Esophagus squamous epithelium (tissue), 5 donors: Measurements from ENCODE around the gene NAB1. TPM values are rescaled to one million over a fixed set of nuclear protein-coding genes. Genes with fewer than 3 reads are reported as not detected.

Source experiments
- DNase-seq: peaks from one replicate; lab custom pipeline; 2025; lab: John Stamatoyannopoulos, UW
- H3K27ac ChIP-seq, 4 donors: fragments of 200-600 bp; sonication (generic); one replicate each; pipeline ENCODE4 v1.5.1; 2016 to 2019; ENCODE audit warnings: mild to moderate bottlenecking in 1 of 4
- H3K27me3 ChIP-seq, 4 donors: fragments of 200-600 bp; sonication (generic); 1 replicate in 3 of 4; 2 replicates in 1 of 4; pipeline versions ENCODE4 v1.5.1 to v1.6.0; 2017 to 2021; ENCODE audit warnings: antibody characterized with exemption in 1 of 4
- H3K36me3 ChIP-seq, 3 donors: fragments of 200-600 bp; sonication (generic); one replicate each; pipeline ENCODE4 v1.5.1; 2016 to 2019
- H3K4me1 ChIP-seq, 3 donors: fragments of 200-600 bp; sonication (generic); one replicate each; pipeline ENCODE4 v1.5.1; 2017 to 2019
- H3K4me3 ChIP-seq, 4 donors: fragments of 200-600 bp; sonication (generic); 1 replicate in 3 of 4; 2 replicates in 1 of 4; pipeline ENCODE4 v1.5.1; 2016 to 2019; ENCODE audit warnings: mild to moderate bottlenecking in 2 of 4, moderate library complexity in 1 of 4
- H3K9me3 ChIP-seq, 3 donors: fragments of 200-600 bp; sonication (generic); one replicate each; pipeline ENCODE4 v1.5.1; 2016 to 2019
- CTCF ChIP-seq, 6 experiments: fragments of 450-650 bp in 4 of 6; fragments of 200-600 bp in 2 of 6; sonication (generic) in 2 of 6; IDR thresholded peaks; one replicate each; pipeline ENCODE4 v1.5.1; 2016 to 2019; ENCODE audit warnings: antibody characterized with exemption in 6 of 6, mild to moderate bottlenecking in 4 of 6, moderate library complexity in 4 of 6
- POLR2A ChIP-seq, 4 donors: fragments of 450-650 bp; IDR thresholded peaks; one replicate each; pipeline ENCODE4 v1.6.1; 2017; ENCODE audit warnings: antibody characterized with exemption in 4 of 4, mild to moderate bottlenecking in 4 of 4, moderate library complexity in 3 of 4
- WGBS, 2 donors: methylation state at CpG; one replicate each; pipeline ENCODE4 v1.1.5; 2018; 5-methylcytosine and 5-hydroxymethylcytosine counted together
- intact Hi-C: fragments of 100-400 bp; cut with DNase I; formaldehyde crosslinking; loops from one replicate; pipeline ENCODE4 v1.15.0; 2022
- total RNA-seq, 4 donors: library from RNA; depleted of rRNA; stranded (reverse); fragments of >200 nt; gene quantifications; one replicate each; pipeline ENCODE4 v1.1.0, GENCODE V29; 2016
- donor health status: DM: yes; HTN: yes; CAD: no.

Gene NAB1
- total RNA-seq, 4 donors from 2014 or later, result 36.7 to 69.8 (median 67.7) TPM

- H3K27me3 ChIP-seq, result no peaks in the 10 kb centered on the region
- H3K9me3 ChIP-seq, result no peaks in the 10 kb centered on the region
- peak overlapping the region; percentile 73 to 98 (median 92) for H3K4me3 ChIP-seq
- intact Hi-C loops, result no loop called here
- no peak for DNase-seq
- peaks cover 0 to 76% (median 40%) of the 10 kb centered on the region in 3 donors for H3K4me1 ChIP-seq
- WGBS, 2 donors, result 0% methylated on average over 15 of the region's 15 CpGs
- H3K27ac ChIP-seq, result peak overlapping the region; percentile 95 to 98 (median 96)
- no peaks in the 10 kb centered on the region for H3K36me3 ChIP-seq
- TF ChIP-seq POLR2A (IDR thresholded peaks at IDR 0.05), result no peak
- no peak for TF ChIP-seq CTCF (IDR thresholded peaks at IDR 0.05)
Measured at GRCh38 chr2:190649798-190650390, 1.0 kb downstream of the NAB1 start.

GRCh38 chr2:190651413-190651812 is 2.5 kb downstream of the NAB1 start:
- peak overlapping the region in 3 of 4 donors; percentile 25 to 97 (median 95) for H3K27ac ChIP-seq
- no peak for TF ChIP-seq CTCF (IDR thresholded peaks at IDR 0.05)
- TF ChIP-seq POLR2A (IDR thresholded peaks at IDR 0.05), result no peak
- H3K4me3 ChIP-seq, result peak overlapping the region in 3 of 4 donors; percentile 73 to 98 (median 93)
- H3K4me1 ChIP-seq, result peaks cover 0 to 84% (median 45%) of the 10 kb centered on the region in 3 donors
- H3K36me3 ChIP-seq, result no peaks in the 10 kb centered on the region
- H3K9me3 ChIP-seq, result no peaks in the 10 kb centered on the region
- no peaks in the 10 kb centered on the region for H3K27me3 ChIP-seq
- DNase-seq, result no peak
- intact Hi-C loops, result no loop called here
- 57 to 60% methylated on average over 2 of the region's 2 CpGs for WGBS, 2 donors

- intact Hi-C loops, result no loop called here
Measured at GRCh38 chr2:190653231-190653630, 4.3 kb downstream of the NAB1 start.

GRCh38 chr2:190653931-190654330 is 5.0 kb downstream of the NAB1 start:
- peaks cover 0 to under 1% (median 0%) of the 10 kb centered on the region in 3 donors for H3K36me3 ChIP-seq
- no peak overlapping the region for H3K4me3 ChIP-seq
- no peak for DNase-seq
- no peaks in the 10 kb centered on the region for H3K9me3 ChIP-seq
- intact Hi-C loops, result no loop called here
- no peak for TF ChIP-seq CTCF (IDR thresholded peaks at IDR 0.05)
- TF ChIP-seq POLR2A (IDR thresholded peaks at IDR 0.05), result no peak
- no peaks in the 10 kb centered on the region for H3K27me3 ChIP-seq
- peaks cover 0 to 89% (median 52%) of the 10 kb centered on the region in 3 donors for H3K4me1 ChIP-seq
- peak overlapping the region in 1 of 4 donors; percentile 1 for H3K27ac ChIP-seq

More at GRCh38 chr2:190653231-190653630, 4.3 kb downstream of the NAB1 start:
- 38 to 45% methylated on average over 1 of the region's 1 CpG for WGBS, 2 donors
- no peaks in the 10 kb centered on the region for H3K27me3 ChIP-seq
- no peaks in the 10 kb centered on the region for H3K36me3 ChIP-seq
- peaks cover 0 to 84% (median 47%) of the 10 kb centered on the region in 3 donors for H3K4me1 ChIP-seq
- peak overlapping the region in 1 of 4 donors; percentile 1 for H3K27ac ChIP-seq
- TF ChIP-seq POLR2A (IDR thresholded peaks at IDR 0.05), result no peak
- no peak for TF ChIP-seq CTCF (IDR thresholded peaks at IDR 0.05)
- DNase-seq, result no peak
- H3K4me3 ChIP-seq, result no peak overlapping the region
- no peaks in the 10 kb centered on the region for H3K9me3 ChIP-seq

- DNase-seq, result no peak
- no peaks in the 10 kb centered on the region for H3K27me3 ChIP-seq
- peaks cover 0 to 11% (median 0%) of the 10 kb centered on the region in 3 donors for H3K36me3 ChIP-seq
- WGBS, 2 donors, result 21 to 31% methylated on average over 1 of the region's 1 CpG
- TF ChIP-seq CTCF (IDR thresholded peaks at IDR 0.05), result no peak
- no peak for TF ChIP-seq POLR2A (IDR thresholded peaks at IDR 0.05)
- H3K27ac ChIP-seq, result peak overlapping the region in 1 of 4 donors; percentile 18
- H3K4me3 ChIP-seq, result no peak overlapping the region
- intact Hi-C loops, result no loop called here
- peaks cover 0 to 87% (median 52%) of the 10 kb centered on the region in 3 donors for H3K4me1 ChIP-seq
- H3K9me3 ChIP-seq, result no peaks in the 10 kb centered on the region
Measured at GRCh38 chr2:190655113-190655512, 6.2 kb downstream of the NAB1 start.
